GM18508 (cell line): ENCODE measurements around the gene KCNJ11.

Experiments used
- ATAC-seq: cut with Tn5 transposase; IDR thresholded peaks from one replicate; pipeline ENCODE4 v1.9.1; 2021; ENCODE audit warnings: moderate number of reproducible peaks; ENCODE audit not compliant: insufficient read depth, unreplicated experiment

The KCNJ11 gene

DNA sequence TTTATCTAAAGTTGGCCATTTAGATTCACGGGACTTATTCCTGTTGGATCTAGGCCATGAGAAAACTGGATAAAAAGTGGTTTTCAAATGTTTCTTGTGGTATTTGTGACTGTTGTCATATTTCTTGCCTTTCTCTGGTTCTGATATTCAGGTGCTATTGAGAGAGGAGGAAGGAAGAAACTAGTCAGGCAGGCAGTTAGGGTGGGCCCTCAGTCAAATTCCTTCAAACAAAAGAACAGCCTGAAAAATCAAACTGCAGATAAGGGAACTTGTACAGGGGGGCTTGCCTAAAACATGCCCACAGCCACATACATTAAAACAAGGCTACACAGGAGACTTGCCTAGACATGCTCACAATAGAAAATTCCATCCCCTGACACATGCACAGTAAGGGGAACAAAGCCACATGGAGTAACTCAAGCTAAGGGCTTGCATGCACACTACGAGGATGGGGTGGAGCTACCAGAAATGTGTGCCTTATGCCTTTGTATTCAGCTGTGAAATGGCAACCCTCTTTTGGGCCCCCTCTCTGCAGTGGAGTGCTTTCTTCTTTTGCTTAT lies 18.7 kb downstream of the KCNJ11 start:
- no peak for ATAC-seq

DNA sequence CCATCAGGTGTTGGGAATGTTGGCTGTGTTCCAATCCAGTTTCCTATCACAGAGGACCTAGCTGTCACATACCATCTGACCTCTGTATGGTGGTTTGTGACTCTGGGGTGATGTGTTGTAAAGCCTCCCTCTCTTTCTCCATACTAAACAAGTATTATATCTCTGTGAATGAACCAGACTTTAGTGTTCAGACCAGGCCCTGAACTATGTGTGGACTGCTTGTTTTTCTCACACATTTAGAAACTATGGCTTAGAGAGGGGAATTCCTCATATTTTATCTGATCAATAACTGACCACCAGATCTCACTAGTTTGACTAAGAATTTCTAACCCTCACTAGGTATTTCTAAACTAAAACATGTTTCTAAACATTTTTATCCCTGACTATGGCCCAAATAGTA lies 19.4 kb downstream of the KCNJ11 start:
- ATAC-seq = no peak

DNA sequence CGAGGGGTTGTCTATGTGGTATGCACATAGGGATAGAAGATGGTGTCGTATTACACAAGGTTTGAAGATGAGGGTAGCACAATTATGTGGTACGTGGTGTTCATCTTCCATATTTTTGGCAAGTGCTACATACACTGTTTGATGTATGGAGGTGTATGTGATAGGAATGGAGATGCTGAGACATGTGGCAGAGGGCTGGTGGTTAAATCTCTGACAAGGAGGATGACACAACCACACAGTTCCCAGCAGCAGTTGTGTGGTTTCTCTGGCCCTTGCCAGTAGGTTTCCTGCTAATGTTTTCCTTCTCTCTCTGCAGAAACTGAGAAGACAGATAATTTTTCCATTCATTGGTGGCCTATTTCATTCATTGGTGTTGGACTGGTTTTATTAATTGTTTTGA lies 19.9 kb downstream of the KCNJ11 start:
- no peak for ATAC-seq

DNA sequence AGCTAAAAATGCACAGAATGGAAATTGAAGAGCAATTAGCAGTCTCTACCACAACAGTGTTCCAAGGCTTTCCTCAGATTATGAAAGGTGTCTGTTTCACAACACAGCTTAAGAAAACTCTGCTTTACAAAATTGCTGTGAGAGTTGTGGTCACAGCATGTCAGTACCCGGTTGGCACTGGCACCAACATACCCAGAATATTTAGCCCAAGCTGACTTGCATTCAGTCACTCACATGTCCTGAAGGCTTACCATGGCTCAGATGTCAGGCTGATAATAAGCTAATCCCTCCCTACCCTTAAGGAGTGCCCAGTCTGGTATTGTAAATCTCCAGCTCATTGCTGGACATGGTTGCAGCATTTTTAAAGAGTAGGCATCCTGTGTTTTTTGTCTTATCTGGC lies 22.0 kb downstream of the KCNJ11 start:
- no peak for ATAC-seq

DNA sequence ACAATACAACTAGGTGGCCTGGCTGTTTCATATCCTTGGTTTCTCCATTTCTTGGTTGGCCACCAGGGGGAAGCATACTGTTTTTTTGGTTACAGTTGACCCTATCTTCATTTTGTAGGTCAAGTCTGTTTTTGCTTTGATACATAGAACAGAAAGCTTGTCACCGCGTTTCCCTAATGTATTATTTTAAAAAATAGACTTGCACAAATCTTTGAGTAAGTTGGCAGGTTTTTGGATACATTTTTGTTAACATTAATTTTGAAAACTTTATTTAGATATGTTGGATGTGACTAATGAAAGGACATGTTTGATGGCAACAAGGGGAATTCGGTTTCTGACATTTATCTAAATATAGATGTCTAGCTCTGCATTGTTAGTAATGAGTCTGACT lies 33.9 kb downstream of the KCNJ11 start:
- no peak for ATAC-seq

DNA sequence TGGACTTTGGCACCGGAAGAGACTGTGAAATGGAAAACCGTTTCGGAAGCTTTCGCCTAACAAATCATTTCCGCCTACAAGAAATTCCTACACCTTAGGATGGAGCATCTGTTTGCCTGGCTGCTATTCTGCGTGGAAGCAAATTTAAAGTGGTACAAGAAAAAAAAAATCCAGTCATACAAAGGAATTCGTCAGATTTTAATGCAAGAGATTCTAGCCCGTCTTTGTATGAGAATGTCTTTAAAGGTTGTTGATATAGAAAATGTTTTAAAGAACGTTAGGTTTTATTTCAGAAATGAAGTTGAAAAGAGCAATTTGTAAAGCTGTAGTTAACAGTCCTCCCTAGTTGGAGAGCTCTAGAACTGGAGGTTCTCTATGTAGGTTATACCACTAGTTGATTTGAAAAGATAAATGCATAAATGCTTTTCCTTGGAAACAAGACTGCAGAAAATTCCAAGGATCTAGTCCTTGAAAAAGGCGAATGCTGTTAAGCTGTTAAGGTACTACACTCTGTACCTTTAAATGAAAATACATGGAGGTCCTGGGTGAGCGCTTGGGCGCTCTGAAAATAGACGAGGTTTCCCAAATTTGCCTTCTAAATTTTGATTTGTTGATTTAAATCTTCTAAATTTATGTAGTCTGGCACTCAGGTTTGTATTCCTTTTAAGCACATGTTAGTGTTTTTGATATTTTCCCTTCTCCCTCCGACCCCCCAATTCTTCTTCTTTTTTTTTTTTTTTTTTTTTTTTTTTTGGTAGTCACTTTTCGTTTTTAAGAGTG lies 34.4 kb downstream of the KCNJ11 start:
- no peak for ATAC-seq

DNA sequence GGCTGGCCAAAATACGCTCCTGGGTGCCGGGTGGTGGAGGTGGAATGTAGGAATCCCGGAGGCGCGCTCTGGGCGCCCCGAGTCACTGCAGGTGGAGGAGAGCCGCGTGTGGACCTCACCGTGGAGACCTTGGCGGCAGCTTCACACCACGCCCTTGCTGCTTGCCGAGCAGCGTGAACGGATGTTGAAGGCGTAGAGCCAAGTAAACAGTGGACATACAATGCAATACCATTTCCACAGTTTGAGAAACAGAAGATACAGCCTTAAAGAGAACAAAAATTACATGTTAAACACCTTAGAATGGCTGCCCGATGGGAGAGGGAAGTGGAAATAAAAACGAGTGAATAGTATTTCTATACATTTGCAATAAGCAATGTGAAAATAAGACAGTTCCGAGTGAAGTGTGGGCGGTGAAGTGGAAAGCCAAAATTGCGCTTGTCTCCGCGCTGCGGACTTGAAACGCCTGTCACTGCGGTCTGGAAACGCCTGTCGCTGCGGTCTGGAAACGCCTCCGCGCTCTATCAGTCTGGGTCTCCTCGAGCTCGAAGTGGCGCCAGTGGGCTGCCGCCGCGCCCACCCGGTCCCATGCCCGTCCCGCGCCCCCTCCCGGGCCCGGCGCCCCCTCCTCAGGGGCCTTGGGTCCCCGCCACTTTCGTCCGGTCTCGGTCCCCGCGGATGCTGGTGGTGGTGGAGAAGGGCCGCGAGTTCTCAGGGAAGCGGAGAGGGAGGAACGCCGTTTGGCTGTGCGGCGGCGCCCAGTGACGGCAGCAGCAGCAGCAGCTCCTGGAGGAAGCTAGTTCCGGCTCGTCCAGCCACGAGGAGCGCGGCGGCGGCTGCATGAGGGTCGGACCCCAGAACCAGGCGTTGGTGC lies 35.3 kb downstream of the KCNJ11 start:
- ATAC-seq = no peak

DNA sequence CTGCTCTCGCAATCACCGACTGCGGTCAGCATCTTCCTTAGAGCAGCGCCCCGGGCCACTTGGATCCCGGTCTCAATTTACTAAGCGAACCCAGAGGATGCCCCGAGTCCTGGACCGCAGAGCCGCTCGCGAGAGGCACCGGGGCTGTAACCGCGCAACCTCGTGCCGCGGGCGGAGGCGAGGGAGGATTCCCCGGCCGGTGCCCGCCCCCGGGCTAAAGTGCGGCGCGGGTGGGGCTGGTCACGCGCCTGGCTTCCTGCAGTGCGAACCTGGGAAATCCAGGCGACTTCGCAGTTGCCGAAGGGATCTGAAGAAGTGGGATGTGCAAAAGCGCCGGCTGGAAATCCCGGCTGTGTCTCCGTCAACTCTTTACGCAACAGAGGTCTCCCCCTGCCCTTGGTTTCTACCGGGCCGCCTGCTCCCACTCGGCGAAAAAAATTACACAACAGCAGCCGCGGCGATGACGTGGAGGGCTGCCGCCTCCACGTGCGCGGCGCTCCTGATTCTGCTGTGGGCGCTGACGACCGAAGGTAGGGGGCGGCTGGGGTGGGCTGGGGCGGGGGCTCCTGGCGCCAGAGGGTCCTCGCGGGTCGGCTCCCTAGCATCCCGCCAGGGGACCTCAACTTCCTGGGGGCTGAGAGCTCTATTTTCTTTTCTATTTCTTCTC lies 36.8 kb downstream of the KCNJ11 start, which contains the start of gene NCR3LG1:
TSS of gene NCR3LG1 (plus strand) at position 291 of the 667 bp plus-strand sequence. CDS start at position 461, 170 bp downstream.
- ATAC-seq = no peak

DNA sequence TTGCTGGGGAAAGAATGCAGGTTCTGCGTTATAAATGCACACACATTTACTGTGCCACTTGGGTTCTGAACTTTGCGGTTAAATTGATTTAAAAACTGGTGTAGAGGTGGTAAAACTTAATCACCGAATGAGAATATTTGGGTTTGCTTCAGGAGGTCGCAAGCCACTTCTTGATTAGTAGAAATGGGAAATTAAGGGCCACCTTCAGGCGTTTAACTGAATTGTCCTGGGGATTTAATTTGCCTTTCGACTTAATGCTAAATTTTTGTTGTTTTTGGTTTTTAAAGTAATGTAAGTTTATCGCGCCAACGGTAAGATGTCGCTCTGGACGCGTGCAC lies 37.3 kb downstream of the KCNJ11 start:
- ATAC-seq = no peak

DNA sequence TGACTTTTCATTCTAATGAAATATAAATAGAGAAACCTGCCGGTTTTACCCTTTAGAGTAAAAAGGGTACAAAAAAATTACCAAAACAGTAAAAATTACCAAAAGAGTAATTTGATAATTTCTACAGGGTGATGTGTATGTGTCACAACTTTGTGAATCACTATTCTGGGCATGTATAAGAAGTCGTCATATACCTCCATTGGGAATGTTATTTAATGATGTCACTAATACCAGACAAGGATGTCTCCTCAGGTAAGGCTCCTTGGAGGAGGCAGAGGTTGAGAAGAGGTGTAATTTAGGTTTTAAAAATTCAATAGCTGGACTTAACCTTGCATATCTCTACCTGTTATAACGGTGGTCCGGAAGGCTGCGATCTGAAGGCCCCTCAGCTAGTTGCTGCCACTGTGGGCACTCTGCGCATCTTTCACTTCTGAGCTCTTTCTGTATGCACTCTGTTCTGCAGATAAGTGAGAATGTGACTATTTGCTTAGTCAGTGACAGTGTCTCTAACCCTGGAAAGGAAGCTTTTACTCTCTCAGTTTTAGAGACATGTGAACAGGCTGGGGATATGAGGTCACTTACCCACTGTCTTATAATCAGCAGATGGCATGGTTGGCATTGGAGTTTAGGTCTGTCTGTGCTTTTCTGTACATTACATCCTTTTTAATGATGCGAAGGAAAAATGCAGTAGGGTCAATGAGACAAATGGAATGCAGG lies 37.8 kb downstream of the KCNJ11 start:
- ATAC-seq = no peak

DNA sequence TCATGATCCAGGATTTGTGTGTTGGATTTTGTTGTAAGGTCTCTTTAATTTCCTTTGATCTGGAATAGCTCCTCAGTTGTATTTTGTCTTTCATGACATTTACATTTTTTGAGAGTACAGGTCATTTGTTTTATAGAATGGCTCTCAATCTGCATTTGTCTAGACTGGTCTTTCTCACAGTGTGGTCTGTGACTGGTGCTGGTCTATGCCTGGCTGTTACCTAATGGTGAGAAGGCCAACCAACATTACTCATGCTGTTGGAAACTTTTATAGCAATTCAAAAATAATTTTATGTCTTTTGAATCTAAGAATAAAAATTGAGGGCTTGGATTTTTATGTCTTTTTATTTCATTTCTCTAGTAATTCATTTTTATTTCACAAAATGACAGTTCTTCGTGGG lies 40.8 kb downstream of the KCNJ11 start:
- ATAC-seq = no peak

DNA sequence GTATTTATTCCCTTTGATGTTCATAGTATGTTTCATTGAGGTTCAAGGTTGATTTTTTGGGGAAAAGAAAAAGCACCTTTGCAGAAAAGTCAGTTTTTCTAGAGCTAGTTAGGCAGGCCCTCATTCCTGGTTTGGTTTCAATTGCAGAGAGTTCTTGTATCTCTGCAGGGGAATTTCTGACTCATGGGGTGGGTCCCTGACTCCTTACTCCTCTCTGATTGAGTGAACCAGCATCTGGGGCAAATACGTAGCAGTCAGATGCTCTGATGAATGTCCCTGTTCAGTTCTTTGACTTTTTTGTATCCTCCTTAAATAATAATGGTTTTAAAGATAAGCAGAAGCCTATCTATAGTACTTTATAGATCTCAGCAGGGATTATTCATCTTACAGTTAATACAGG lies 44.6 kb downstream of the KCNJ11 start:
- ATAC-seq = no peak

DNA sequence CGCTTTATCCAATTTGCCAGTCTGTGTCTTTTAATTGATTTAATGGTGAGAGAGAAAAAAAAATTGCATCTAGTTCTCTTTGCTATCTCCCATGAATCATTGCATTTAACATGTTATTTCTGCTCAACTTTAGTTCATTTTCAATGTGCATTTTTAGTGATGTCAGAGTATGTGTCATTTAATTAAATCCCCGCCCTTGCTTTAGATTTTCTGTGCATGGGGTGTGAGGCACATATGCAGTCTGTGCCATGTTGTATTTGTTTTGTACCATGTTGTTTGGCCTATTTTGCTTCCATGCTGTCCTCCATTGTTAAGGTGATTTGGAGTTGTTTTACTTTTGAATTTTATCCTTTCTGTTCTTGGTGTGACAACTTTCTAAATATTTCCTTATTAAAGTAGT lies 45.2 kb downstream of the KCNJ11 start:
- no peak for ATAC-seq
